ENCODE measurements around the gene FAM217B. TPM values are rescaled to one million over a fixed set of nuclear protein-coding genes. Genes with fewer than 3 reads are reported as not detected.
A peak's percentile ranks its signal among the peaks of the same experiment; 100 is the strongest.

The FAM217B gene
- total and polyA plus RNA-seq, 2 of the 8 experiments (the other 6 are each of a cell fraction or from before 2014, with no cell fraction given): 5.4 to 28.5 TPM

- TF ChIP-seq CHD7 (IDR thresholded peaks at IDR 0.05; ENCODE audit: insufficient replicate concordance, low read length): no peak
- no peak for TF ChIP-seq CHD1 (IDR thresholded peaks at IDR 0.05; ENCODE audit: low read depth, low read length)
- TF ChIP-seq TCF12 (IDR thresholded peaks at IDR 0.05; ENCODE audit: low read depth, low read length): no peak
- TF ChIP-seq RXRA (IDR thresholded peaks at IDR 0.05; ENCODE audit: insufficient read depth, low read depth, low read length): no peak
- no peak for TF ChIP-seq FOSL1 (IDR thresholded peaks at IDR 0.05; ENCODE audit: insufficient read depth, low read depth, low read length)
- TF ChIP-seq TEAD4 (IDR thresholded peaks at IDR 0.05; ENCODE audit: low read depth, low read length): no peak
- TF ChIP-seq SIN3A (conservative IDR thresholded peaks at IDR 0.05 in 1 of 2, IDR thresholded peaks at IDR 0.05 in 1 of 2; ENCODE audit: low read depth in 1 of 2, low read length in 2 of 2): peak in 1 of 2 experiments; percentile 63; a peak in 2 of 4 replicates
- no peak for TF ChIP-seq CTBP2 (IDR thresholded peaks at IDR 0.05; ENCODE audit: borderline replicate concordance, insufficient read depth, insufficient read length, low read length)
- TF ChIP-seq EP300 (IDR thresholded peaks at IDR 0.05; ENCODE audit: borderline replicate concordance in 1 of 2, low read depth in 2 of 2, low read length in 2 of 2): no peak
These were observed at the start of gene FAM217B, which contains the start of gene PPP1R3D (continued) for GRCh38 chr20:59940129-59940955.

All from H1 (cell line).